A204.1 (cell line): ENCODE results near the gene DAB2IP.

Source experiments
- FAIRE-seq: peaks from 2 replicates; lab custom pipeline; 2012; peaks lifted over from hg19 to GRCh38; lab: Jason Lieb, UNC

Gene DAB2IP

DNA sequence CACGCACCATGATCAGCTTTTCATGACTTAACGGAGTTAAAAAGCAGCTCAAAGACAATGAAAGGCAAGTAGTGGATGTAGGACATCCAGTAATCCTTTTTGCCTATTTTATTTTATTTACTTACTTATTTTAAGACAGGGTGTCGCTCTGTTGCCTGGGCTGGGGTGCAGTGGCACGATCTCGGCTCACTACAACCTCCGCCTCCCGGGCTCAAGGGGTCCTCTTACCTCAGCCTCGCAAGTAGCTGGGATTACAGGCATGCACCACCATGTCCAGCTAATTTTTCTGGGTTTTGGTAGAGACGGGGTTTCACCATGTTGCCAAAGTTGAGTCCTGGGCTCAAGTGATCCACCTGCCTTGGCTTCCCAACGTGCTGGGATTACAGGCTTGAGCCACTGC, 148.9 kb downstream of the DAB2IP start:
- FAIRE-seq, result no peak

DNA sequence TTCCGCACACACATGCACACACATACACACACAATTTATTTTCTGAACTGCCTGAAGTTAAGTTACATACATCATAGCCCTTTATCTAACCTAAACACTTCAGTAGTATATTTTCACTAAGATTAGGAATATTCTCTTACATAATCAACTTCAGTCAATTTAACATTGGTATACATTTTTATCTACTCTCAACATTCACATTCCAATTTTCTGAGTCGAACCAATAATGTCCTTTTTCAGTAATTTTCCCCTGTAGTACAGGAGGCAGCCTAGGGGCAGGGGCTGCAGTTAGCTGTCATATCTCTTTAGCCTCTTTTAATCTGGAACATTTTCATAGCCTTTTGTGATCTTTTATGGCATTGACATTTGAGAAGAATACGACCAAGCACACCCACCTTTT, 150.1 kb downstream of the DAB2IP start:
- FAIRE-seq, result no peak

GRCh38 chr9:121802753-121803152, 151.3 kb downstream of the DAB2IP start:
- FAIRE-seq, result no peak

DNA sequence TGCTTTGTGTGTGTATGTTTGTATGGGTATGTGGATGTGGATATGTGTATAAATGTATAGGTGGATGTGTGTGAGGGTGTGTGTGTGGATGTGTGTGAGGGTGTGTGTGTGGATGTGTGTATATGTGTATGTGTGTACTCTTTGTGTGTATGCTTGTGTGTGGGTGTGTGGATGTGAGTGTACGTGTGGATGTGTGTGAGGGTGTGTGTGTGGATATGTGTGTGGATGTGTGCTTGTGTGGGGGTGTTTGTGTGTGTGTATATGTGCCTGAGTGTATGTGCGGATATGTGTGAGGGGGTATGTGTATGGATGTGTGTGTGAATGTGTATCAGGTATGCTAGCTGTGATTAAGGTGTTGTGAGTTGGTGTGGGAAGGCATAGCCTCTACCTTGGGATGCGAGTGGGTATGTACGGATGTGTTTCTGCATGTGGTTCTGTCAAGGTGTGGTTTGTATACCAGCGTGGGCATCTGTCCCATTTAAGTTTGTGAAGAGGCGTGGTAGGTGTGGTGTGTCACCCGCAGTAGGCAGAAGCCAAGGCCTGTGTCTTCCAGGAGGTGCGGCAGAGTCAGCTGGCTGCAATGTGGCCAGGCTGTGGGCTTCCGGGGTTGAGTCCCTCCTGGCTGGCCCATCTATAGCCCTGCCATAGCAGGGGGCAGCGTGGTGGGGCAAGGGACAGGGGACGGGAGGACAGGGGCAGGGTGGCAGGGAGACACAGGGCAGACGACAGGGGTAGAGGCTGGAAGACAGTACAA, 155.8 kb downstream of the DAB2IP start:
- FAIRE-seq, result no peak

DNA sequence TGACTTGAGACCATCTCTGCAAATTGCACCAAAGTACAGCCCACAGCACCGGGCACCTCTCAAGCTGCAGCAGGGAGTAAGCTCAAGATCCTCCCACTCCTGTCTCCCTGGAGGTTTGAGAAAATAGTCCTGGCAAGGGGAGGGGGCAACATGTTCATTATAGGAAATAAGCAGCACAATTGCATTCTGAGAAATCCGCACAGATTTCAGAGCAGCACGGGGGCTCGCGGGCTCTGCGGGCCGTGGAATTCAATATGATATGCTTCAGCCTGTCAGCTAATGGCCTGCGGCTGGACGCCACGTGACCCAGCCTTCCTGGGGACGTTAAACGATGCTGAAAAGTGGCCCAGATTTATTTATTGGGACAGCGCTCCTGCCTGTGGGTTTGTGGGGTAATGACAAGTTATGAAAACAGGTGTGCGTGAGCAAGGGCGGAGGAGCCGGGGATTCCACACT, 156.4 kb downstream of the DAB2IP start:
- FAIRE-seq, result no peak

DNA sequence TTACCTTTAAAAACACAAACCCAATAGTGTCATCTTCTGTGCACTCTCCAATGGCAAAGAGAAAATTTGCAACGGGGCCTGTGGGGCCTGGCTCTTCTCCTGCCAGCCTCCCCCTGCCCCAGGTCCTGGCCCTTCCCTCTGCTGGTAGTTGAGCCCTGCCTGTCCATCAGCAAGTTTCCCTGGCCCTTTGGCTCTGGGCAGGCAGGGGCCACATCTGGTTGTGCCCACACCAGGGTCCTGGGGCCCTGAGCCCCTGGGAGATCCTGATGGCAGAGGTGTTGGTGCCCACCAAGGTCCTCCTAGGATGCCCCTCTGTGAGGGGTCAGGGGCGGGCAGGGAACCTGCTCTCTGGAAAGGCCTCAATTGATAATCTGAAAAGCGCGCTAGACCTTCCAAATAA, 157.3 kb downstream of the DAB2IP start:
- no peak for FAIRE-seq

GRCh38 chr9:121809356-121810050, 158.1 kb downstream of the DAB2IP start:
- FAIRE-seq, result no peak

- no peak for FAIRE-seq
These were observed 159.1 kb downstream of the DAB2IP start for GRCh38 chr9:121810489-121810888.

DNA sequence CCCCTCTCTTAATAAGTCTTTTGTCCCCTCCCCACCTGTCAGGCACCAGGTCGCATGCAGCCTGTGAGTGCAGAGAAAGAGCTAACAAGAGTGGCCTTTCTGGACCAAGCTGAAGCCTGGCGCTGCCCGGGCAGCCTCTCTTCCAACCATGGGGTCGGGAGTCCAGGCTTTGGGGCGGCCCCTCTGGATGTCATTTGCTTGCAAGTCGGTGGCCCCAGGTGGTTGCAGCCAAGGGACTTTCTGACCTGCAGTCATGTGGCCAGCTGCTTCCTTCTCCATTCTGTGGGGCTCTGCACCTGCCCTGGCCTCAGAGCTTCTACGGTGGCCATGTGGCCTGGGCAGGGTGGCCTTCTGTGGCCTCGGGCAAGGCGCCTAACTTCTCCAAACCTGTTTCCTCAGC, 159.7 kb downstream of the DAB2IP start:
- no peak for FAIRE-seq

- FAIRE-seq, result no peak
These were observed 160.3 kb downstream of the DAB2IP start for GRCh38 chr9:121811751-121812150.

- FAIRE-seq, result no peak
These were observed 160.8 kb downstream of the DAB2IP start for GRCh38 chr9:121812159-121812735.

DNA sequence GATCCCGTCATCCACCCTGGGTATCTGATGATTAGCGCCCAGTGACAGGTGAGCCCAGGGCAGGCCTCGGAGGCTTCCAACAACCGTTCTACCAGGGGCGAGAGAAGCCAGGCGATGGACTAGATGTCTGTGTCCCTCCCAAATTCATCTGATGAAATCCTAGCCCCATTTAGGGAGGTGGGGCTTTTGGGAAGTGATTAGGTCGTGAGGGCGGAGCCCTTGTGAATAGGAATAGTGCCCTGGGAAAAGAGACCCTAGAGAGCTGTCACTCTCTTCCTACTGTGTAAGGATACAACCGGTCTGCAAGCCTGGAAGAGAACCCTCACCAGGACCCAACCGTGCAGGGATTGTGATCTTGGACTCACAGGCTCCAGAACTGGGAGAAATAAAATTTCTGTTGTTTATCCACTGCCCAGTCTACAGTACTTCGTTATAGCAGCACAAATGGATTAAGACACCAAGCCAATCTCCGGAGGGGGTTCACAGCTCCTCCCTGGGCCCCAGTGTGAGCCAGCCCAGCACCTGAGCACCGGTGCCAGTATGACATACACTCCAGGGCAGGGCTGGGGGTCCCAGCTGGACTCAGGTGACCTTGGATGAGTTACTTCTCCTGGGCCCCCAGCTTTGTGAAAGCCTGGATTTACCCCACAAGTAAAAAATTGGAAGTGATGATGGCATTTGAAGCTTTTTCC, 162.2 kb downstream of the DAB2IP start:
- FAIRE-seq, result no peak

GRCh38 chr9:121814594-121814993, 163.2 kb downstream of the DAB2IP start:
- FAIRE-seq, result no peak

DNA sequence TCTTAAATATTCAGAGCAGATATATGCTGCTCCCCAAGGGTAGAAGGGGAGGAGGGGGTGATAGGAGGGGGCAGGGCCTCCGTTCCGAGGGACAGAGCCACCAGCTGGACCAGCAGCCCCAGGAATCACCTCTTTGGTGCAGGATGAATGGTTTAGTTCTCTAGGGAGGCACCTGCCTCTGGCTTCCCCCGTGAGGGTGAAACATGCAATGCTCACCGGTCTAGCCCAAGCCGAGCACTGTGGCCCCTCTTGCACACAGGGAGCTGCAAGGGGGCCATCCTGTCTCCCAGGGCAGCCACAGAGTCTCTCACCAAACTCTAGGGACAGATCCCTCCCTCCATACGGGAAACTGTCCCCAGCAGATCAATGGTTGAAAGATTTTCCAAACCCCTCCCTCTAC, 163.7 kb downstream of the DAB2IP start:
- FAIRE-seq, result no peak

DNA sequence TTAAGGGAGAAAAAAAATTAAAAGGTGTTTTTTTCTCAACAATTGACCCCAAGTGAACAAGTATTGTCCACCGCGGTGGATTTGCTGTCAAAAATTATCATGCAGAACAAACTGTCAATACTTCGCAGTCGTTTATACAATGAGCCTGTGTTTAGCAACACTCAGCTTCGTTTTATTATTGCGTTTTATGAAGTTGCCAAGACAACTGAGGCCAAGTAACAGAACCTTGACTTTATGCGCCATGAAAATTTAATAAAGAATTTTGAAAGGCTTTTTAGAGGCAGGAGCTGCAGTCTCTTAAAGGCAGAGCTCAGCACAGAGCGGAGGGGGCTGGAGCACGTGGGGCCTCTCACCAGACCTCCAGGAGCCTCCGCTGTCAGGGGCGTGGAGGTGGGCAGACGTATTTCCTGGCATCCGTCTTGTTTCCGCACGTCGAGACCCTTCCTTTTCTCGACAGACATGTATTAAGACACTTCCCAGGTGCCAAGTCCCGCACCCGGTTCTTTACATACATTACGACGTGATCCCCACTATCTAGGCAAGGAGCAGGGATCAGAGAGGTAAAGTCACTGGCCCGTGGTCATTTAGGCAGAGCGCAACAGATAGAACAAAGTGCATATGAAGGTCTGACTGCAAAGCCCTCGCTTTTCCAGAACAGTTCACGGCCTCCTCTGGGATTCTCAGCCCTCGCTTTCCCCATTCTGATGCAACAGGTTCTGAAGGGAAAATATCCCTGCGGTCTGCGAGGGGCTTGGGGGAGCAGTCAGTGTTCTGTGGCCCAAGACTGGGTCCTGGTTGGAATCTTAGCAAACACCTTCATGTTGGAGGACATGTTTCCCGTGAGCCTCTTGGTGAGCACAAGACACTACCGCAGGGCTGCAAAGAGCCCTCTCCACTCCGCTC, 164.4 kb downstream of the DAB2IP start:
- no peak for FAIRE-seq

DNA sequence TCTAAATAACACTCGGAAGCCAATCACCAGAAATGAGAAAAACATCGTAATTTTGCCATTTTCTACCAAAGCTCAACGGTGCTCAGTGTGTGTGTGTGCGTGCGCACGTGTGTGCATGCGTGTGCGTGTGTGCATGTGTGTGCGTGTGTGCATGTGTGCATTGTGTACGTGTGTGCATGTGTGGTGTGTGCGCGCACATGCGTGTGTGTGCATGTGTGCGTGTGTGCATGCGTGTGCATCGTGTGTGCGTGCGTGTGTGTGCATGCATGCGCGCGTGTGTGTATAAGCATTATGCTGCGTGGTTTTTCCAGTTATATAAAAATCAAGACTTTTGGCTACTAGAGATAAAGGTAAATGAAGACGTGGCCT, 165.0 kb downstream of the DAB2IP start:
- no peak for FAIRE-seq

DNA sequence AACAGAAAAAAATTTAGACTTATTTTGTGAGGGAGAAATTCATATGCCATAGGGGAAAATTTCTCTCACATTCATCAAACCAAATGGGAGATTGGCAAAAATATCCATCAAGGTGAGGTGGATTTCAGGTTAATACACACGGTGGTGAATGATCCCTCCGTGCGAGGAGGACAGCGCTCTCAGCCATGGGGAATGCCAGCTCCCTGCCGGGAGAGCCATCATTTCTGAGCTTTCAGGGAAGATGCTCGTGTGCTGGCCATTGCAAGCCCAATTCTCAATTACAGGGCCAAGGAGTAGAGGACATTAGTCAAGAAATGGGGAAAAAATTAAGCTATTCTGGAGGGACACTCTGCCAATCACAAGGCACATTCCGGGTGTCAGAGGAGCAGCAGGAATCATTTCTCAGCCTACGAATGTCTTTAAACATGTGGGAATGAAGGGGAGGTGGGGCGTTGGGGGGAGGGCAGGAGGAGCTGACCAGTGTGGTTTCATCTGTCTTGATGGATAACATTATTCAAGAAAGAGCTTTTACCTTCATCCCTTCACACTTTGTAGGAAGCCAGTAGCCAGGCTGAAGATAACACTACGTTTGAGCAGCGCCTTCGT, 165.5 kb downstream of the DAB2IP start:
- no peak for FAIRE-seq

DNA sequence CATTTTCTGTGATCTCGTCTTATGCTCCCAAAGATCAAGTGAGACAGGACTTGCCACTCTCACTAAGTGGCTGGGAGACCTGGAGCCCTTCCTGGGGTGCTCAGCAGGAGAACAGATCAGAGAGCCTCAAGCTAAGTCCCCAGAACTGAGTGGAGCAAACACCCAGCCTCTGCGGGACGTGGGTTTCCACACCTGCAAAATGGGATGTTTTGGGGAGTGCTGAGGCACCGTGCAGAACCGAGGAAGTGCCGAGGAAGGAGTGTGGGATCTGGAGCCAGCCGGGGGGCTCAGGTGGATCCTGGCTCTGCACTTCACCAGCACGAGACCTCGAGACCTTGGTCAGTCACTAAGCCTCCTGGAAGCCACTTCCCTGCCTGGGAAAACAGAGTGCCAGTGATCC, 166.0 kb downstream of the DAB2IP start:
- no peak for FAIRE-seq

GRCh38 chr9:121818016-121818661, 166.7 kb downstream of the DAB2IP start:
- no peak for FAIRE-seq

GRCh38 chr9:121818841-121819427, 167.5 kb downstream of the DAB2IP start:
- FAIRE-seq, result no peak
